Trophoblast cell (in vitro differentiated cells and primary cell): ENCODE results near the gene PAK6.

Experiments
- DNase-seq, 2 donors: peaks; one replicate each; pipeline ENCODE4 v3.0.0-alpha.2; 2016
- H2AFZ ChIP-seq: 2 replicates; pipeline ENCODE4 v1.6.1; 2013; ENCODE audit warnings: low read length, moderate library complexity, mild to moderate bottlenecking; ENCODE audit not compliant: insufficient read depth, poor library complexity
- H2AK5ac ChIP-seq: 2 replicates; pipeline ENCODE4 v1.6.1; 2013; ENCODE audit warnings: mild to moderate bottlenecking, low read length
- H2BK120ac ChIP-seq: 2 replicates; pipeline ENCODE4 v1.6.1; 2013; ENCODE audit warnings: low read length, mild to moderate bottlenecking, moderate library complexity; ENCODE audit not compliant: insufficient read depth, poor library complexity
- H2BK12ac ChIP-seq: 2 replicates; pipeline ENCODE4 v1.6.1; 2013; ENCODE audit warnings: mild to moderate bottlenecking, low read length, moderate library complexity
- H2BK5ac ChIP-seq: 2 replicates; pipeline ENCODE4 v1.6.1; 2013; ENCODE audit warnings: low read length, low read depth, moderate library complexity, mild to moderate bottlenecking; ENCODE audit not compliant: poor library complexity
- H3K14ac ChIP-seq: 2 replicates; pipeline ENCODE4 v1.6.1; 2013; ENCODE audit warnings: mild to moderate bottlenecking, low read length
- H3K18ac ChIP-seq: 2 replicates; pipeline ENCODE4 v1.6.1; 2013; ENCODE audit warnings: mild to moderate bottlenecking, low read length
- H3K23ac ChIP-seq: 2 replicates; pipeline ENCODE4 v1.6.1; 2013; ENCODE audit warnings: low read length
- H3K27ac ChIP-seq: 2 replicates; pipeline ENCODE4 v1.5.1; 2013; ENCODE audit warnings: low read depth, mild to moderate bottlenecking, inconsistent platforms, low read length, moderate library complexity
- H3K27me3 ChIP-seq: 2 replicates; pipeline ENCODE4 v1.6.1; 2013; ENCODE audit warnings: inconsistent platforms, mild to moderate bottlenecking, low read length, moderate library complexity; ENCODE audit not compliant: insufficient read depth
- H3K36me3 ChIP-seq, 2 experiments: 1 replicate in 1 of 2; 2 replicates in 1 of 2; pipeline ENCODE4 v1.6.1; 2013; ENCODE audit warnings: low read length in 2 of 2, mild to moderate bottlenecking in 2 of 2, moderate library complexity in 1 of 2; ENCODE audit not compliant: insufficient read depth in 2 of 2, control insufficient read depth in 1 of 2
- H3K4ac ChIP-seq: 2 replicates; pipeline ENCODE4 v1.6.1; 2013; ENCODE audit warnings: low read depth, mild to moderate bottlenecking, low read length, moderate library complexity
- H3K4me1 ChIP-seq, 2 experiments: 1 replicate in 1 of 2; 2 replicates in 1 of 2; pipeline ENCODE4 v1.6.1; 2013; ENCODE audit warnings: low read length in 2 of 2, mild to moderate bottlenecking in 2 of 2, moderate library complexity in 1 of 2; ENCODE audit not compliant: insufficient read depth in 2 of 2, control insufficient read depth in 1 of 2
- H3K4me2 ChIP-seq: 2 replicates; pipeline ENCODE4 v1.6.1; 2013; ENCODE audit warnings: inconsistent platforms, mild to moderate bottlenecking, low read length, moderate library complexity
- H3K4me3 ChIP-seq: 2 replicates; pipeline ENCODE4 v1.5.1; 2013; ENCODE audit warnings: mild to moderate bottlenecking, low read depth, low read length, inconsistent platforms
- H3K79me1 ChIP-seq: one replicate; pipeline ENCODE4 v1.6.1; 2013; ENCODE audit warnings: low read length
- H3K79me2 ChIP-seq: 2 replicates; pipeline ENCODE4 v1.6.1; 2013; ENCODE audit warnings: low read length, mild to moderate bottlenecking; ENCODE audit not compliant: control insufficient read depth, insufficient read depth, poor library complexity
- H3K9ac ChIP-seq: 2 replicates; pipeline ENCODE4 v1.6.1; 2013; ENCODE audit warnings: mild to moderate bottlenecking, low read length
- H3K9me3 ChIP-seq: 2 replicates; pipeline ENCODE4 v1.6.1; 2013; ENCODE audit warnings: low read depth, mild to moderate bottlenecking, control low read depth, inconsistent platforms, low read length; ENCODE audit not compliant: insufficient read depth
- H4K12ac ChIP-seq: 2 replicates; pipeline ENCODE4 v1.6.1; 2013; ENCODE audit warnings: low read depth, mild to moderate bottlenecking, low read length, moderate library complexity
- H4K8ac ChIP-seq: 2 replicates; pipeline ENCODE4 v1.6.1; 2013; ENCODE audit warnings: low read depth, mild to moderate bottlenecking, low read length, moderate library complexity
- H4K91ac ChIP-seq: one replicate; pipeline ENCODE4 v1.6.1; 2013; ENCODE audit warnings: low read depth, mild to moderate bottlenecking, low read length, moderate library complexity
- WGBS: extraction: QIAGEN DNeasy Blood & Tissue Kit; methylation state at CpG from one replicate; pipeline ENCODE4 v1.1.7; 2013; ENCODE audit warnings: missing lambda C conversion rate; ENCODE audit not compliant: insufficient read length, insufficient coverage; ENCODE audit errors: extremely low coverage; 5-methylcytosine and 5-hydroxymethylcytosine counted together

PAK6 gene

DNA sequence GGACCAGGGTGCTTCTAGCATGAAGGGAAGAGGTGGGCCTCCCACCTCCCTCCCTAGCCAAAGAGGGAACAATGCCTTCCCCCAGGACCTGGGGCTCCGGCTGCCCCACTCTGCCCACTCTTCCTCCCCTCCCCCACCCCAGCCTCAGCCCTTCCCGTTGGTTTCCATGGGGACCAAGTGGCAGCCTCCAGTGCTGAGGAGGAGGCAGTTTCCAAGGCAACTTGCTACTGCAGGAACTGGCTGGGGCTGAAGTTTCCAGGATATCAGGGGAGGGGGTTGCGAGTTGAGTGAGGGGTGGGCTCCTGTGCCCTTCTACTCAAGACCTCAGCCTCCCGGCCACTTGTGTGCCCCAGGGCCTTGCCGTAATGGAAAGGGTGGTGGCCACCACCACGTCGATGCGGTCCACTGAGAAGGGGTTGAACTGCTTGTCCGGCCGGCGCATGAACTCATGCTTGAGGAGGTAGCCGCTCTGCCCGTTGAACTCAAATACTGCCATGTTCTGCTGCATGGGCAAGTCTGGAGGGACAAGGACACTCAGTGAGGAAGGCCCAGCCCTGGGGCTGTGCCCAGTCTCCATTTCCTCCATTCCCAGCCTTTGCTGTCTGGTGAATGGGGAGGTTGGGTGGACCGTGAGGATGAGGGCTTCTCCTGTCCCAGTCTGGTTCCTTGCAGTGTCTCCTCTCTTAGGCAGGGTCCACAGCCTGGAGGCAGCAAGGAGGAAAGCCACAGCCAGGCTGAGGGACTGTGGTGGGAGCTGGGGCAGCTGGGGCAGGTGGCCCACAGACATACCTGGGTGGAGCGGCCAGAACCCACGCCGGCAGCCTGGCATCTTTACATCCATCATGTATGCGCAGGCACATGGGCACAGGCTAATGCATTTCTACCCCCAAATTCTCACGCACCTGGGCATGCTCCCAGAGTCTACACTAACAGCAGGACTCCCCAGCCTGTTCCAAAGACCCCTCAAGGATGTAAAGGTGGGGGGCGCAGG, 55.3 kb downstream of the PAK6 start:
- WGBS: no CpG with 5 or more reads among the region's 20 CpGs
- no peak overlapping the region for H3K4ac ChIP-seq
- no peak overlapping the region for H4K12ac ChIP-seq

DNA sequence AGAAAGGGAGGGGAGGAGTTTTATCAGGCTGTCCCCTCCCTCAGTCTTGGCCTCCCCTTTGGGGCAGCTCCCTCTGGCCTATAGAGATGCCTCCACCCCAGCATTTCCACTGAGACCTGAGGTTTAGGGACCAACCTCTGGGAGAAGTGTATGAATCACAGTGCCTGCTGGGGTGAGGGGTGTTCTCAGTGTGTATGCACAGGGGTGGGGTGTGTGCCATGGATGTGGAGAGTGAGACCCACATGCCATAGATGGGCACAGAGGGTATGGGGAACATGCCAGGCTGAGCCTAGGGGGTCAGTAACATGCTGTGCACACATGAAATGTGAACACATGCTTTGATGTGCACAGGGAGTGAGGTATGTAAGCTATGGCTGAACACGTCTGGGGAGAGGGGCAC, 56.4 kb downstream of the PAK6 start:
- H3K4me2 ChIP-seq: no peak overlapping the region
- H2BK5ac ChIP-seq: no peak overlapping the region
- H4K8ac ChIP-seq: no peak overlapping the region
- no peak overlapping the region for H3K18ac ChIP-seq
- H2BK12ac ChIP-seq: no peak overlapping the region
- H3K79me2 ChIP-seq: no peaks in the 10 kb centered on the region
- no peak overlapping the region for H2AK5ac ChIP-seq
- peaks cover 16% of the 10 kb centered on the region for H3K27me3 ChIP-seq
- H3K4me3 ChIP-seq: peak overlapping the region; percentile 24
- H4K91ac ChIP-seq: no peak overlapping the region
- no peak overlapping the region for H3K4ac ChIP-seq
- peak overlapping the region; percentile 23 for H3K9ac ChIP-seq
- peaks cover 8% of the 10 kb centered on the region for H3K9me3 ChIP-seq
- H2AFZ ChIP-seq: no peak overlapping the region
- no peaks in the 10 kb centered on the region for H3K36me3 ChIP-seq
- no peak overlapping the region for H3K23ac ChIP-seq
- no peak for DNase-seq
- H3K4me1 ChIP-seq: peaks cover 15 to 24% of the 10 kb centered on the region in 2 experiments
- peaks cover 3% of the 10 kb centered on the region for H3K79me1 ChIP-seq
- H3K27ac ChIP-seq: no peak overlapping the region
- H2BK120ac ChIP-seq: no peak overlapping the region
- no peak overlapping the region for H4K12ac ChIP-seq
- no CpG with 5 or more reads among the region's 1 CpG for WGBS
- H3K14ac ChIP-seq: no peak overlapping the region

More for the DNA sequence above, 55.3 kb downstream of the PAK6 start:
- DNase-seq: no peak
- no peak overlapping the region for H3K9ac ChIP-seq
- no peak overlapping the region for H3K4me3 ChIP-seq
- H3K36me3 ChIP-seq: no peaks in the 10 kb centered on the region
- no peak overlapping the region for H4K91ac ChIP-seq
- no peaks in the 10 kb centered on the region for H3K79me2 ChIP-seq
- no peak overlapping the region for H3K4me2 ChIP-seq
- no peak overlapping the region for H2BK12ac ChIP-seq
- H3K27ac ChIP-seq: no peak overlapping the region
- H2BK120ac ChIP-seq: no peak overlapping the region
- no peak overlapping the region for H3K18ac ChIP-seq
- H2AFZ ChIP-seq: no peak overlapping the region
- H3K23ac ChIP-seq: no peak overlapping the region
- H3K14ac ChIP-seq: no peak overlapping the region
- peaks cover 8% of the 10 kb centered on the region for H3K9me3 ChIP-seq
- peaks cover 3% of the 10 kb centered on the region for H3K79me1 ChIP-seq
- H2AK5ac ChIP-seq: no peak overlapping the region
- H2BK5ac ChIP-seq: no peak overlapping the region
- H3K4me1 ChIP-seq: peaks cover 15 to 24% of the 10 kb centered on the region in 2 experiments
- H4K8ac ChIP-seq: no peak overlapping the region
- peaks cover 18% of the 10 kb centered on the region for H3K27me3 ChIP-seq

DNA sequence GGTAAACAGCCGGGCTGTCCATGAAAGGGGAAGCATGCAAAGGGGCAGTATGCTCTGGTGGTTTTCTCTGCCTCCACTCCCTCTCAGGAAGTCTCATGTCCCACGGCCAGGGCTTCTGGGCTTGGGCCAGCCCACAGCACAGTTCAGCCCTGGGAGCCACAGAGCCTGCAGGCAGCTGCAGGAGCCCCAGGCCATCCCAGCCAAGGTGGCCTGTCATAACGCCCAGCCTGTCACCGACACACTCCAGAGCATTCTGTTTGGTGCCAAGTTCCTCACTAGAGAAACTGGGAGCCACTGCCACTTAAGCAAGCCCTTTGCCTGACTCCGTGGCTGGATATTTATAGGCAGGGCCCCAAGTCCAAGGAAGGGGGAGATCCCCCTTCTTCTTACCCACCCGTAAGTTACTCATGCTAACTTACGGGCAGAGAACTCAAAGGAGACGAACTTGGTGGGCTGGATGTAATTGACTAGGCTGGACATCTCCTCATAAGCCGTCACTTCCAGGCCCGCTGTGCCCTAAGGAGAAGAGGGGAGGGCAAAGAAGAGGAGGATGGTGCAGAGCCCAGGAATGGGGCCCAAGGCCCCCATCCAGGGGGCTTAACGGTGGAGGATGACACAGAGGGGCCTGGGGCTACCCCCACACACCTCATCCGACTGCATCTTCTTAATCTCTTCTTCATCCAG, 57.2 kb downstream of the PAK6 start:
- no peaks in the 10 kb centered on the region for H3K79me2 ChIP-seq
- peaks cover 4% of the 10 kb centered on the region for H3K79me1 ChIP-seq
- no peak overlapping the region for H2BK120ac ChIP-seq
- no peak overlapping the region for H2AFZ ChIP-seq
- H3K4ac ChIP-seq: no peak overlapping the region
- H3K9ac ChIP-seq: no peak overlapping the region
- H3K27me3 ChIP-seq: peaks cover 14% of the 10 kb centered on the region
- no CpG with 5 or more reads among the region's 12 CpGs for WGBS
- H4K12ac ChIP-seq: no peak overlapping the region
- H3K14ac ChIP-seq: no peak overlapping the region
- H3K18ac ChIP-seq: no peak overlapping the region
- no peak overlapping the region for H4K8ac ChIP-seq
- H3K4me2 ChIP-seq: no peak overlapping the region
- peaks cover 8% of the 10 kb centered on the region for H3K9me3 ChIP-seq
- no peak overlapping the region for H3K23ac ChIP-seq
- H3K4me3 ChIP-seq: no peak overlapping the region
- no peak overlapping the region for H2AK5ac ChIP-seq
- no peak overlapping the region for H4K91ac ChIP-seq
- H2BK5ac ChIP-seq: no peak overlapping the region
- no peak overlapping the region for H3K27ac ChIP-seq
- H2BK12ac ChIP-seq: no peak overlapping the region
- H3K36me3 ChIP-seq: no peaks in the 10 kb centered on the region
- H3K4me1 ChIP-seq: peaks cover 17 to 26% of the 10 kb centered on the region in 2 experiments
- peak; percentile 35 to 66 for DNase-seq

DNA sequence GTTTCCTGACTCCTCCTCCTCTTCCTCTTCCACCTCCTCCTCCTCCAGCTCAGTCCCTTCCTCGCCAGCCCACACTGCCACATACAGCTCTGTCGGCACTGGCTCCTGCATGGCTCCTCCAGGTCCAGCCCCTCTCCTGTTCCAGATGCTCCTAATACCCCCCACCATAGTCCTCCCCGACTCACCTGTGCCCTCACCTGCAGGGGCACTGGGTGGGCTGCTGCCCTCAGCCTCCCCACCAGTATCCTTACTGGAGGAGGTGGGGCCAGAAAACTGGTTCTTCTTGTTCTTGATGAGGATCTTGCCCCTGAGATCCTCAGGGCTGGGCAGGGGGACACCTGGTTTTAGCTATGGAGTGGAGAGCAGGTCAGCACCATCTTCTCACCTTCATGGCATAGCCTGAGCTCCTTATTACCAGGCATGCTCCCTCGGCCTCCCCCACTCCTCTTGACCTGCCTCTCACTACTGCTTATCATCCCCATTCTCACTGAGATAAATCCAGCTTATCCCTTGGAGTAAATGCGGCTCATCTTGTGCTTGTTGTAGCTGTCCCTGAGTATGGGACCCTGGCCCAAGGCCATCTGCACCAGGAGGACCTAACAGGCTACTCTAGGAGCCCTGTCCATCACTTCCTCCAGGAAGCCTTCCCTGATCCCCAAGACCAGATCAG, 57.8 kb downstream of the PAK6 start:
- peaks cover 18 to 29% of the 10 kb centered on the region in 2 experiments for H3K4me1 ChIP-seq
- H3K36me3 ChIP-seq: no peaks in the 10 kb centered on the region
- H3K4me3 ChIP-seq: no peak overlapping the region
- H3K79me2 ChIP-seq: no peaks in the 10 kb centered on the region
- H4K8ac ChIP-seq: no peak overlapping the region
- H3K14ac ChIP-seq: no peak overlapping the region
- no peak overlapping the region for H3K18ac ChIP-seq
- H2AFZ ChIP-seq: no peak overlapping the region
- peaks cover 7% of the 10 kb centered on the region for H3K9me3 ChIP-seq
- H3K23ac ChIP-seq: no peak overlapping the region
- peaks cover 4% of the 10 kb centered on the region for H3K79me1 ChIP-seq
- H2BK5ac ChIP-seq: no peak overlapping the region
- H2BK12ac ChIP-seq: no peak overlapping the region
- peaks cover 7% of the 10 kb centered on the region for H3K27me3 ChIP-seq
- whole genome bisulfite sequencing: no CpG with 5 or more reads among the region's 5 CpGs
- H3K4me2 ChIP-seq: no peak overlapping the region
- H2BK120ac ChIP-seq: no peak overlapping the region
- H2AK5ac ChIP-seq: no peak overlapping the region
- DNase-seq: peak in 1 of 2 donors; percentile 44
- no peak overlapping the region for H4K12ac ChIP-seq
- no peak overlapping the region for H3K27ac ChIP-seq
- no peak overlapping the region for H3K9ac ChIP-seq
- no peak overlapping the region for H4K91ac ChIP-seq
- no peak overlapping the region for H3K4ac ChIP-seq
